ENCODE measurements around the gene GMDS. TPM values are rescaled to one million over a fixed set of nuclear protein-coding genes. Genes with fewer than 3 reads are reported as not detected.

GMDS gene
- total and polyA plus RNA-seq, 2 of the 8 experiments (the other 6 are each of a cell fraction or from before 2014, with no cell fraction given) = 16.8 to 50.0 TPM

DNA sequence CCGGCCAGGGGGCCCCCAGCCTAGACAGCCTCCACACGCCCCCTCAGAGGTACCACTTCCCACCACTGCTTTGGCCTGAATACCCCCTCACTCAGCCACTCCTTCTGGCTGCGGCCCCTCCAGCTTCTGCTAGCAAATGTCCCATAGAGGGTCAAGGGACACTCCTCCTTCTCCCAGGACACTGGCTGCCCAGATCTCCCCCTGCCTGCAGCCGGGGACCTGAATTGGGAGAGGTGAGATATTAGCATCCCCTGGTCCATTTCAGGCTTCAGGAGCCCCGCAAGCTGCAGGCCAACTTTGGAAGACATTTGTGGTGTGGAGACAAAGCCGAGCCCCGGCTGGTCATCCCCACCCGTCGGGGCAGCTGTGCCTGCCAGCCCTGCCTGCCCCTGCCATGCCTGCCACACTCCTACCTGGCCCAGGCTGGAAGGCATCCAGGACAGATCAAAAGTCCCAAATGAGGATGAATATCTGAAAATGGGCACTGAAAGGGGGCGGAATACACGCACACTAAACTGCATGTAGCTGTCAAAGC, 668.2 kb downstream of the GMDS start:
- H3K4me2 ChIP-seq (ENCODE audit: insufficient read depth in 1 of 2, low read depth in 2 of 2, low read length in 2 of 2) = no peak overlapping the region
- ChIA-PET CTCF (ENCODE audit: partially characterized antibody) (interaction anchor here (1.1 to 1.5 kb wide), 2 partner anchors 15 to 19 kb away, joined by 3 to 5 read pairs; no protein-coding TSS in a partner anchor), POLR2A (ENCODE audit: partially characterized antibody) (no interaction called here)
- H2BK15ac ChIP-seq (ENCODE audit: low read length) = no peak overlapping the region
- no peak overlapping the region for H2BK120ac ChIP-seq (replicated peaks; ENCODE audit: low read depth, low read length)
- H3K9ac ChIP-seq (replicated peaks in 1 of 4; ENCODE audit: extremely low read depth in 1 of 4, low read depth in 3 of 4, low read length in 3 of 4) = no peak overlapping the region
- H4K5ac ChIP-seq (ENCODE audit: insufficient read length, low read depth, low read length) = no peak overlapping the region
- H3K14ac ChIP-seq (ENCODE audit: insufficient read length) = no peak overlapping the region
- H3K56ac ChIP-seq (replicated peaks; ENCODE audit: insufficient read length, low read depth, low read length) = no peak overlapping the region
- H3K79me1 ChIP-seq (ENCODE audit: low read depth, low read length) = no peaks in the 10 kb centered on the region
- 92% methylated on average over 11 of the region's 11 CpGs; no CpG with 5 or more reads in 1 of the 2 experiments for WGBS, 2 experiments (ENCODE audit: extremely low coverage in 1 of 2, insufficient coverage in 1 of 2, insufficient read length in 1 of 2, insufficient replicate concordance in 2 of 2, low coverage in 1 of 2, low lambda C conversion rate in 2 of 2, missing lambda C conversion rate in 1 of 2)
- no peak overlapping the region for H3K23ac ChIP-seq (ENCODE audit: insufficient read length)
- H3K79me2 ChIP-seq (ENCODE audit: control insufficient read depth in 1 of 2, insufficient read depth in 2 of 2, low read length in 2 of 2) = no peaks in the 10 kb centered on the region
- H4K8ac ChIP-seq (ENCODE audit: extremely low read depth, insufficient read depth, low read length) = peak overlapping the region; percentile 18; the same call in 1 of the 2 replicates
- H3K4ac ChIP-seq (replicated peaks; ENCODE audit: insufficient read length, low read depth, low read length) = no peak overlapping the region
- no peaks in the 10 kb centered on the region for H3K23me2 ChIP-seq (ENCODE audit: low read depth, low read length)
- H3K36me3 ChIP-seq (ENCODE audit: control insufficient read depth in 2 of 4, insufficient read depth in 4 of 4, low read length in 3 of 4) = no peaks in the 10 kb centered on the region
- no peak overlapping the region for H2BK5ac ChIP-seq (ENCODE audit: low read depth, low read length)
- H2AFZ ChIP-seq (ENCODE audit: low read length) = no peak overlapping the region
- H3K18ac ChIP-seq (ENCODE audit: extremely low read depth, low read length) = no peak overlapping the region
- H3K27me3 ChIP-seq (replicated peaks in 1 of 4; ENCODE audit: control insufficient read depth in 3 of 4, extremely low read depth in 1 of 4, insufficient read depth in 3 of 4, low read length in 3 of 4) = peaks cover 0 to 3% (median 0%) of the 10 kb centered on the region in 4 experiments; a peak in 1 of 7 replicates
- DNase-seq (ENCODE audit: low read depth in 1 of 2, low spot score in 2 of 2) (peak in 1 of 2 experiments; percentile 36), FAIRE-seq (no peak)
- H2BK12ac ChIP-seq (ENCODE audit: low read depth, low read length) = no peak overlapping the region
- no peaks in the 10 kb centered on the region for H4K20me1 ChIP-seq (replicated peaks in 1 of 2; ENCODE audit: control insufficient read depth in 1 of 2, insufficient read depth in 2 of 2, low read length in 2 of 2)
- no peak overlapping the region for H3K4me3 ChIP-seq (ENCODE audit: extremely low read depth in 1 of 4, insufficient read depth in 2 of 4, low read depth in 3 of 4, low read length in 4 of 4)
- H3K9me3 ChIP-seq (ENCODE audit: insufficient read depth in 2 of 2, low read depth in 1 of 2, low read length in 1 of 2) = no peaks in the 10 kb centered on the region
- no peak overlapping the region for H2BK20ac ChIP-seq (ENCODE audit: low read length)
- no peak overlapping the region for H3K27ac ChIP-seq (ENCODE audit: low read depth, low read length)
- H3K4me1 ChIP-seq (replicated peaks in 1 of 4; ENCODE audit: control insufficient read depth in 3 of 4, insufficient read depth in 4 of 4, low read length in 3 of 4) = peaks cover 0 to 8% (median 4%) of the 10 kb centered on the region in 4 experiments; a peak in 4 of 7 replicates
- TF ChIP-seq RBBP5 (IDR thresholded peaks at IDR 0.05; ENCODE audit: borderline replicate concordance, low read depth, low read length) (no peak), MAFK (IDR thresholded peaks at IDR 0.05; ENCODE audit: low read depth, low read length) (no peak), FOSL1 (IDR thresholded peaks at IDR 0.05; ENCODE audit: insufficient read depth, low read depth, low read length) (no peak)
- no peak overlapping the region for H4K91ac ChIP-seq (replicated peaks; ENCODE audit: insufficient read length, low read length)
- H2AK5ac ChIP-seq (ENCODE audit: low read depth, low read length) = no peak overlapping the region
